NCI-H748 (cell line): ENCODE results near the gene DNAJB11.
"Not testable (repeated sequence)": the region's sequence is repeated elsewhere in the genome, so short reads cannot be mapped to it uniquely, and the experiment has no call there.

Experiments used
- DNase-seq: peaks from one replicate; lab custom pipeline; 2025; ENCODE audit not compliant: unreplicated experiment; lab: John Stamatoyannopoulos, UW

DNAJB11 gene

DNA sequence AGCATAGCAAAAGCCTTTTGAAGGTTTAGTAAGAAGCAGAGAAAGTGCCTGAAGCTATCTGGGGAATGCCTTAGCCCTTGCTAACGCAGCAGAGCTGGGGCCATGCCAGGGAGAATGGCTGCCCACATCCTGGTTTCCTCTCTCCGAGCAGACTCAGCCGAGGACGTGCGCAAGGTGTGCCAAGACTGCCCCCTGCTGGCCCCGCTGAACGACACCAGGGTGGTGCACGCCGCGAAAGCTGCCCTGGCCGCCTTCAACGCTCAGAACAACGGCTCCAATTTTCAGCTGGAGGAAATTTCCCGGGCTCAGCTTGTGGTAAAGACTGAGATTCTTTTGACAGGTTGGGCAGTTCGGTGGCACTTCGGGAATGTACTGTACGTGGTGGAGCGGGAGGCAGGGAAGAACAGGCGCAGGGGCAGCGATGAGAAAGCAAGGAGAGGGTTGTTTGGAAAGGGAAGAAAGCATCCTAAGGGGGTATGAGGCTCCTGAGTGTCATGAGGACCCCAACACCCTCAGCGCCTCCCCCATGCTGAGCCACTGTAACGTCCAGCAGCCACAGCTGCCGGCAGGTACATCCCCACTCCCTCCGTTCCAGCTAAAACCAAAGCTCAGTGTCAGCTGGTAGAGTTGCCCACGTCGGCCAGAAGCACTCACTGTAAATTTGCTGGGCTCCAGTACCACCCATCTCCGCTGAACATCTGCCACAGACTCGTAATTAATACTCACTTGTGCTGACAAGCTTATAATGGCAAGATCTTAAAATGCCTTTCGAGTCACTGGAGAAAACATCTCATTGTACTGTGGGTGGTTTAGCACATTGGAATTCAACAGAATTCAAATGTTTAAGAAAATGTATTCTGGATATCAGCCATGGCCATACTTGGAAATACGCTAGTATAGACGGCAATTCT, 46.8 kb downstream of the DNAJB11 start:
- peak; percentile 71 for DNase-seq

DNA sequence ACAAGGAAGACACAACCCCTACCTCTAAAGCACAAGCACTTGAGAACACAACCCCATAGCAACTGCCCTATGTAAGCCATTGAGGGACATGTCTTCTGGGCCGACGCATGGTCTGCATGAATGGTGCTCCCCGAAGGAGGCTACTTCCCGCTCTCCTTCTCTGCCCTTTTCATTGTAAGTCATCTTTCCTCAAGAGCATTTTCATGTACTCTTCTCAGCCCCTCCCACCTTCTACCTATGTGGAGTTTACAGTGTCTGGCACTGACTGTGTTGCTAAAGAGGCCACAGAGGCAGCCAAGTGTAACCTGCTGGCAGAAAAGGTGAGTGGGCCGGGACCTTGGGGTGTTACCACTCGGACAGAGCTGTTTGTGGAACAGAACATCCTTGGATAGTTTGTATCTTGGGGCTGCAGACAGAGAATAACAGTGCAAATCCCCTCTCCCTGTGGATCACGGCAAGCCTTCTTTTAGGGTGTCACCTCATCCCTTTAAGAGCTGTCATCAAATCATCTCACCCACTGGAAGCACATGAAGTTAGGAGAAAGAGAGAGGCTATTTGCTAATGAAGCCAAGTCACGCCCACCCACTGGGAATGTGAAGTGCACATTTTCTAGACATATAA, 47.9 kb downstream of the DNAJB11 start:
- DNase-seq = no peak

DNA sequence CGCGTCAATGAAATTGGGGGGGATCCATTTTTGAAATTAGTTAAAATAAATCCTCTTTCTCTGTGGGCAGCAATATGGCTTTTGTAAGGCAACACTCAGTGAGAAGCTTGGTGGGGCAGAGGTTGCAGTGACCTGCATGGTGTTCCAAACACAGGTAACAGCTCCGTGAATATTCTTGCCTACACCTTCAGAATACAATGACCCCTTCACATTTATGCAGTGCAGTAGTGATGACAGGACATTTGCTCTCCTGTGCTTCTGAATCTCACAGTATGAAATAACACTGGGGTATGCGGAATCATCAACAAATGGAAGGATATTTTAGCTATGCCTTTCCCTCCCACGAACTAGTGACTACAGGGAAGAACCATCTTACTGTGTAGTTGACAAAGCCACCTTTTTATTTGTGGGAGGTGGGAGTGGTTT, 49.3 kb downstream of the DNAJB11 start:
- DNase-seq = no peak

DNA sequence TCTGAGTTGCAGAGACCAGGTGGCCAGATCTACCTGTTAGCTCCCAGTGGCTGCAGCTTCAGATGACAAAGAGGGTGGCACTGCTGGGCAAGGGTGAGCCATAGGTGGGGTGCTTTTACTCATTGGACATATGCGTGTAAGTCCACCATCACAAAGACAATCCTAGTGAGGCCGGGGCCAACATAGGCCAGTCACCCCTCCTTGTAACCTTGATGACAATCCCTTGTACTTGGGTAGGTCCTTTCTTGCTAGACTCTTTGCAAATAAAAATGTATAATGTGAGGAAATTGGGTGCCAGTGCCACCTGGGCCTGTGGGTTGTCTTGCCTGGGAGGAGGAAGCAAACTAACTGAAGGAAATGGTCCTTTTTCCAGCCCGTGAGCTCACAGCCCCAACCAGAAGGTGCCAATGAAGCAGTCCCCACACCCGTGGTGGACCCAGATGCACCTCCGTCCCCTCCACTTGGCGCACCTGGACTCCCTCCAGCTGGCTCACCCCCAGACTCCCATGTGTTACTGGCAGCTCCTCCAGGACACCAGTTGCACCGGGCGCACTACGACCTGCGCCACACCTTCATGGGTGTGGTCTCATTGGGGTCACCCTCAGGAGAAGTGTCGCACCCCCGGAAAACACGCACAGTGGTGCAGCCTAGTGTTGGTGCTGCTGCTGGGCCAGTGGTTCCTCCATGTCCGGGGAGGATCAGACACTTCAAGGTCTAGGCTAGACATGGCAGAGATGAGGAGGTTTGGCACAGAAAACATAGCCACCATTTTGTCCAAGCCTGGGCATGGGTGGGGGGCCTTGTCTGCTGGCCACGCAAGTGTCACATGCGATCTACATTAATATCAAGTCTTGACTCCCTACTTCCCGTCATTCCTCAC, 49.9 kb downstream of the DNAJB11 start:
- no peak for DNase-seq

DNA sequence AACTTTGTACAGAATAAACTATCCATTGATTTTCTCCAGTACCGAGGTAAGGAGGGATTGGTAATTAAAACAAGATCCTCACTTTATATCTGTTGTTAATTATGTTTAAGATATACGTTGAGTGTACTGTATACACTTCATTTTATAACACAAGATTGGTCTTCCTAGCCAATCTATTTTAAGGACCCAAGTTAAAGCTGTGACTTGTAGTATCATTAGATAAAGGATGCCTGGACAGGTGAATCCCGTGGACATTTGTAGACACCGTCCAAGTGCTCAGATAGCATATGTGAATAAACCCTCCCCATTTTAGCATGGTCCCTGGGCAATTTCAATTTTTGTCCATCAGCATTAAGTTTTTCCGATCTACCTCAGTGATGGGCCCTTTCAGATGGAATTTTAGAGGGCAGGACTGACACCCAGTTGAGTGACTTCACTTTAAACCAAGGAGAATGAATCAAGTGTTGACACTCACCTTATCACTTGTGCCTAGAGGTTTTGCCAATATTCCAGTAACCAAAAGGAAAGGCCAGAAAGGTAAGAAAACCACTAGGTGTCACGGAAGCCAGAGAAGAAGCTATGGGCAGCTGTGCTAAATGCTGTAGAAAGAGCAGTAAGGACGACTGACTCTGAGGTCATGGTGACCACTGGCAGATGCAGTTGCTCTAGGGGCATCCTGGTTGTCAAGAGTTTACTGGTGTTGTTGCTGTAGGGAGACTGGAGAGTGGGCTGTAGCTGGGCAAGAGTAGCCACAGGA, 51.6 kb downstream of the DNAJB11 start:
- no peak for DNase-seq

DNA sequence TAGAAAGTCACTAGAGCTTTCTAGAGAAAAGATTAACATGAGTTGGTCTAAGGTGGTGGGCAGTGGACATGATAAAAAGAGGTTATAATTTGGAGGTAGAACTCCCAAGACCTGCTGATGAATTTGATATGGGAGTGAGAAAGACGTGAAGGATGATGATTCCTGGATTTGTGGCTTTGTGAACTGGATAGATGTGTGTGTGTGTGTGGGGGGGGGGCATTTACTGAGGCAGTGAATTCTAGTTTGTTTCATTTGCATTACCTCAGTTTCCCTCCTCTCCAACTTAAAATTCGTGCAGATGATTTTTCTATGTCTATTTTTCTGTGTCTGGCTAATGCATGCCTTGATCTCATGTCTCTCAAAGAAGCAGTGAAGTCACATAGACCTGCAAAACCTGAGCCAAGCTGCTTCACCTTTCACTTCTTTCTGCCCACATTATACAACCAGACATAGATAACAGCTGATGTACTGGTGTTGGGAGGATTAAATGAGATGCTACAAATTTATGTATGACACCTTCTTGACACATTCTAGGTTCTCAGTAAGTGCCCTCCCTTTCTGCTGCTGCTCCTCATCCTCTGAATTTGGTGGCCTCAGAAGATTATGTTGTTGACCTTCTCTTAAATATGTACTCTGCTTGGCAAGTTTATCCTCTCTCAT, 52.3 kb downstream of the DNAJB11 start:
- DNase-seq = no peak

DNA sequence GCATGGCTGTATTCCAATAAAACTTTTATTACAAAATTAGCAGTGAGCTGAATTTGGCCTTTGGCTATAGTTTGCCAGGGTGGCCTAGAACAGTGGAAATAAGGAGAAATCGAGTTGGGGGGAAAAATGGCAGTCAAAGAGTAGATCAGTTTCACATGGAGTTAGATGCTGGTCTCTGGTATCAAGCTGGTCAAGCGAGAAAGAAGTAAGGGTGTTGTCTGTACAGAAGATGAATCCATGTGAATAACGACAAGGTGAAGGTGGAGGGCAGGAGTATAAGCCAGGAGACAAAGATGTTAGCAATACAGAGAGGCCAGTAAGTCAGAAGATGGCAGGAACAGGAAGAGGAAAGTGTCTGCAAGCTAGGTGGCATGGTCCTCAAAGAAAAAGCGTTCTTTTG, 54.1 kb downstream of the DNAJB11 start:
- no peak for DNase-seq

DNA sequence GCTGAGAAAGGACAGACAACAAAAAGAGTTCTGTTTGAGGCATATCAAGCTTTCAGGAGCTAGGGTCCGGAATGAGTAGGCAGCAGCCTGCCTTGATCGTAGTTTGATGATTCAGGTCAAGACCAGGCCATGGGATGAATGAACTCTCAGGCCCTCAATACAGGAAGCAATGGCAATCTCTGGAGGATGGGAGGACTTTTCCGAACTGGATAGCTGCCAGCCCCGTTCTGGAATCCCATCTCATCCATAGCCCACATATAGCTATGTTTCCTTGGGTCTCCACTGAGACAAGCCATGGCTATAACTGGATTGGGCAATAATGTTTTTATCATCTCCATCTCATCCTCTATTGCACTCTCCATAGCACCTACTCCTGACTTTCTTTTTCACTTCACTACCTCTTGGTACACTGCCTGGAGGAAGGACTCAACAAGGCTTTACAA, 55.1 kb downstream of the DNAJB11 start:
- DNase-seq = no peak

DNA sequence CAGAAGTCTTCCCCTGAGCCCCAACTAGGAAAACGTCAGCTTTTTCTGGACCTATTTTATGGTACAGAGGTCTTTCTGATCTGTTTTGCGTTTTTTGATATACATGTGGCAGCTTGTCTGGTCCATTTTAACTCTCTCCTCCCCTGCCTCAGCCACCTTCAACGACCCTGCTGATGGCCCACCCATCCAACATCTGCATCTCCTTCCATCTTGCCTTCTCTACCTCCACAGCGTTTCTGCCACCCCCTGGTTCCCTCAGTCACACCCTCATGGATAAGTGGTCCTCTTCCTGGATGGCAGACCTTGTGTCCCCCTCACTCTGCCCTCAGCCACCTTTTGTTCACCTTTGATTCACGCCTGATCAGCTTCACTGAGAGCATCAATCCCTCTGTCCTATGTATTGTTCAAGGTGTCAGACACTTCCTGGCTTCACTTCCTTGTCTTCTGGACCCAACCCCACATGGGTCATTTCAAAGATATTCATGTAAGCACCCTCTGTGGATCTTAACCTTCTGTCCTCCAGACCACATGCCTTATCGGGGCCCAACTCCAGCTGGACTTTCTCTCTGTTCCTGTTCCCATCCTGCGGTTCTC, 55.8 kb downstream of the DNAJB11 start:
- no peak for DNase-seq

DNA sequence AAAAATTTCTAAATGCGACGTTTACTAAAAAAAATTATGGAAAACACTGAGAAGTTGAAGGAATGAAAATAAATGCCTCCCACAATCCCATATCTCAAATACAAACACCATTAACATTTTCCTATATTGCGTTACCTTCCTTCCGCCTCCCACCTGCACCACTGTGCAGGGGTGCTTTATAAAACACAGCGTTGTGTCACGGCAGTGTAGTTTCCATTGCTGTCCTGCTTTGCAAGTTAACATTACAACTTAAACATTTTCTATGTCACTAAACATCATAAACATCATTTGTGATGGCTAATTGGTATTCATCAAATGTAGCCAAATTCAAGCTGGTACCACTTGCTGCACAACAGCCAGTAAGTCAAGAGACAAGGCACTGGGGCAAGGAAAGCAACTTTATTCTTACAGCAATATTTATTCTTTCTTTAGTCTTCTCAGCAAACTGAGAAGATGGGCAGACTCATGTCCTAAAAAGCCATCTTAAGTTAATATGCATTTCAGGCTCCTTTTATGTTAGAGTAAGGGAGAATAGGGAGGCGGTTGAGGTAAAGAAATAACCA, 57.4 kb downstream of the DNAJB11 start:
- DNase-seq = no peak

DNA sequence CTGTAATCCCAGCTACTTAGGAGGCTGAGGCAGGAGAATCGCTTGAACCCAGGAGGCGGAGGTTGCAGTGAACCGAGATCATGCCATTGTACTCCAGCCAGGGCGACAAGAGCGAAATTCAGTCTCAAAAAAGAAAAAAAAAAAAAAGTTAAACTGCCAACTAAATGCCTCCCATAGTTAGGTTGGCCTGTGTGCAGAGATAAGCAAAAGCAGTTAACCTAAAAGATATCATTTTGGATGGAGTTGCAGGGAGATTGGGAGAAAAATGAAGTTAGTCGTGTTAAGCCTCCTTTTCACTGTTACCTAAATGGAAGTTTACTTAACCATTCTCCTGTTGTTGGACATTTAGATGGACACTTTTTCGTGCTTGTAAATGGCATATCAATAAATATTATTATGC, 58.2 kb downstream of the DNAJB11 start:
- DNase-seq = no peak

DNA sequence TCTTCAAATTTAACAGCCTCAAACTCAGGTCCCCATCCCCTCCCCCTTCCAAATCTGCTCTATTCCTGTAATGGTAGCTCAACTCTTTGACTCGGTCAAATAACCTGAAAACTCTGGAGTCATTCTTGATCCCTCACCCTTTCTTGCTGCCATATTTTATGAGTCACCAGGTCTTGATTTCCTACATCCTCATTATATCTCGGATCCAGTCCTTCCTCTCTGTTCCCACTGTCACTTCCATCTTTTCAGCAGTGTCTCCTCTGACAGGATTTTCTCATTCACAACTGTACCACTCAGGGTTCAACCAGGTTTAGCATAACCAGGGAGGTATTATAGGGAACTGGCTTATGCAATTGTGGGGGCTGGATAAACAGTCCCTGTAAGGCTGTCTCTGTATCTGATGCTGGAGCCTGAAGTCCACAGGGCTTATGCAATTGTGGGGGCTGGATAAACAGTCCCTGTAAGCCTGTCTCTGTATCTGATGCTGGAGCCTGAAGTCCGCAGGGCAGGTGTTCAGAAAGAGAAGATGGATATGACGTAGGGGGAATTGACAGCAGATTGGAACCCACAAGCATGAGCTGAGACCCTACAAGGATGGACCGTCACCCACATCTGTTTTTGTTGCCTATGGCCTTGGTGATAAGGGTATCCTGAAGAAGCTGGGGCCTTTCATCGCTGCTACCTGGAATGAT, 60.6 kb downstream of the DNAJB11 start:
- no peak for DNase-seq

DNA sequence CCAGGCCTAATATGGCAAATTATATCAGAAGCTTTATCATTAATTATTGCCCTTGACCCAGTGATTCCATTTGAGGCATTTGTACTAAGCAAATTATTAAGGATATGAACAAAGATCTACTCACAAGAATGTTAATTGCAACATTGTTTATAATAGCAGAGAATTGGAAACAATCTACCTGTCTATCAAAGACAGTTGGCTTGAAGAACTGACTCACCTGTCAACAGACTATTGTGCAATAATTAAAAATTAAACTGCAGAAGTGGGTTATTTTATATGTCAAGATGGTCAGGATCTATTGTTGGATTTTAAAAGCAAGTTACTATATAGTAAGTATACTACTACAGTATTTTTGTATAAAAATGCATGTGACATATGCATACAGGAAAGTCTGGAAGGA, 63.0 kb downstream of the DNAJB11 start:
- no peak for DNase-seq

DNA sequence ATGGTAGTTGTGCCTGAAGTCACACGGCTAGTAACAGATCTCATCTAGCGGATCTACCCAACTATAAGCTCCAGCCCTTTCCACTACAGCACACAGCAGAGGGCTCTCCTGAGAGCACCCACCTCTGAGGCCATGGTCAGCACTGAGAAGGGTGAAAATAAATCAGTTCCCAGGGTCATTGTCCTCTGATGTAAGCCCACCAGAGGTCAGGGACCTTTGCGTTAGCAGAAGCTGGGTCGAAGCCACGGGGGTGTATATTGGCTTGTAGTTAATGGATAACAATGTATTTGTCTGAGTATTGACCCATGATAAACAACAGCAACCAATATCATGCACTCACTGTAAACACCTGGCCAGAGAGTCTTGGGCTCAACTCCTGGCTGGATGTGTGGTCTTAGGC, 63.7 kb downstream of the DNAJB11 start:
- not testable (repeated sequence) for DNase-seq
